KOPT-K1 (cell line): ENCODE data around the gene ZNF500.

Experiments used
- H3K27ac ChIP-seq: fragments of 200-600 bp; sonication (generic); 2 replicates; pipeline ENCODE4 v1.5.1; 2016; ENCODE audit warnings: antibody characterized with exemption, mild to moderate bottlenecking, low read depth, low read length; ENCODE audit not compliant: poor library complexity, severe bottlenecking
- H3K36me3 ChIP-seq: fragments of 200-600 bp; sonication (generic); 2 replicates; pipeline ENCODE4 v1.5.1; 2017; ENCODE audit warnings: antibody characterized with exemption, mild to moderate bottlenecking, low read length, moderate library complexity; ENCODE audit not compliant: insufficient read depth
- H3K9me3 ChIP-seq: fragments of 200-600 bp; sonication (generic); 2 replicates; pipeline ENCODE4 v1.5.1; 2017; ENCODE audit warnings: antibody characterized with exemption, low read length, mild to moderate bottlenecking; ENCODE audit not compliant: insufficient read depth, poor library complexity, severe bottlenecking

ZNF500 gene

GRCh38 chr16:4700380-4700996 lies 66.5 kb downstream of the ZNF500 start:
- Histone ChIP-seq H3K27ac (no peak overlapping the region), H3K36me3 (peaks cover 86% of the 10 kb centered on the region), H3K9me3 (no peaks in the 10 kb centered on the region)

- Histone ChIP-seq H3K27ac (no peak overlapping the region), H3K36me3 (peaks cover 82% of the 10 kb centered on the region), H3K9me3 (no peaks in the 10 kb centered on the region)
Observed at GRCh38 chr16:4699046-4699556, 67.9 kb downstream of the ZNF500 start.

- peaks cover 79% of the 10 kb centered on the region for H3K36me3 ChIP-seq
- H3K9me3 ChIP-seq = no peaks in the 10 kb centered on the region
- H3K27ac ChIP-seq = no peak overlapping the region
Observed at GRCh38 chr16:4698321-4699045, 68.5 kb downstream of the ZNF500 start.
